ENCODE measurements around the gene MED22.

MED22 gene

GRCh38 chr9:133384736-133385321, 36.9 kb upstream of the MED22 start:
- in situ Hi-C loops (cut with MboI; ENCODE audit: low pct_unique_long_range_greater_than_20kb, low sequenced_read_pairs, unreplicated experiment), result no loop called here
- no peak for DNase-seq (ENCODE audit: low spot score)
- TF ChIP-seq CTCF (IDR thresholded peaks at IDR 0.05; ENCODE audit: extremely low read depth, insufficient read depth, missing control alignments), result no peak

- DNase-seq (ENCODE audit: low spot score), result no peak
- in situ Hi-C loops (cut with MboI; ENCODE audit: low pct_unique_long_range_greater_than_20kb, low sequenced_read_pairs, unreplicated experiment), result no loop called here
These were observed 35.5 kb upstream of the MED22 start for GRCh38 chr9:133383438-133383837.

GRCh38 chr9:133382507-133383141, 34.7 kb upstream of the MED22 start:
- TF ChIP-seq CTCF (IDR thresholded peaks at IDR 0.05; ENCODE audit: extremely low read depth, insufficient read depth, missing control alignments), result no peak
- in situ Hi-C loops (cut with MboI; ENCODE audit: low pct_unique_long_range_greater_than_20kb, low sequenced_read_pairs, unreplicated experiment), result no loop called here
- DNase-seq (ENCODE audit: low spot score), result no peak

More at GRCh38 chr9:133383438-133383837, 35.5 kb upstream of the MED22 start:
- TF ChIP-seq CTCF (IDR thresholded peaks at IDR 0.05; ENCODE audit: extremely low read depth, insufficient read depth, missing control alignments), result no peak

GRCh38 chr9:133380734-133381133, 32.8 kb upstream of the MED22 start:
- in situ Hi-C loops (cut with MboI; ENCODE audit: low pct_unique_long_range_greater_than_20kb, low sequenced_read_pairs, unreplicated experiment), result no loop called here
- DNase-seq (ENCODE audit: low spot score), result no peak
- TF ChIP-seq CTCF (IDR thresholded peaks at IDR 0.05; ENCODE audit: extremely low read depth, insufficient read depth, missing control alignments), result no peak

- DNase-seq (ENCODE audit: low spot score), result no peak
- in situ Hi-C loops (cut with MboI; ENCODE audit: low pct_unique_long_range_greater_than_20kb, low sequenced_read_pairs, unreplicated experiment), result no loop called here
- no peak for TF ChIP-seq CTCF (IDR thresholded peaks at IDR 0.05; ENCODE audit: extremely low read depth, insufficient read depth, missing control alignments)
These were observed 31.5 kb upstream of the MED22 start for GRCh38 chr9:133379153-133380086.

GRCh38 chr9:133378408-133378962, 30.6 kb upstream of the MED22 start:
- no peak for DNase-seq (ENCODE audit: low spot score)
- in situ Hi-C loops (cut with MboI; ENCODE audit: low pct_unique_long_range_greater_than_20kb, low sequenced_read_pairs, unreplicated experiment), result no loop called here
- TF ChIP-seq CTCF (IDR thresholded peaks at IDR 0.05; ENCODE audit: extremely low read depth, insufficient read depth, missing control alignments), result no peak

Measured in GM13977 (cell line).